HEK293 (cell line): ENCODE measurements around the gene RPL13A.

ENCODE experiments used
- CTCF ChIA-PET: fragments of 350-600 bp; formaldehyde crosslinking; extraction: SDS; loops from one replicate; lab custom pipeline; 2021; ENCODE audit warnings: antibody characterized with exemption; lab: Yijun Ruan, JAX
- POLR2A ChIA-PET: fragments of 300-600 bp; formaldehyde crosslinking; extraction: SDS; loops from one replicate; lab custom pipeline; 2020; ENCODE audit warnings: antibody characterized with exemption, inconsistent platforms; lab: Yijun Ruan, JAX
- H3K27ac ChIP-seq: fragments of 200-500 bp; sonication (Bioruptor generic); 2 replicates; pipeline ENCODE4 v1.5.1; 2014; ENCODE audit warnings: low read depth, low read length, control low read depth, inconsistent platforms; ENCODE audit errors: extremely low read depth
- H3K36me3 ChIP-seq, 2 experiments: fragments of 200-500 bp in 1 of 2; sonication (Bioruptor generic) in 1 of 2; 1 replicate in 1 of 2; 2 replicates in 1 of 2; pipeline ENCODE4 v1.5.1; 2014 to 2017; ENCODE audit warnings: inconsistent platforms in 2 of 2, low read length in 2 of 2; ENCODE audit not compliant: control insufficient read depth in 2 of 2, insufficient read depth in 1 of 2
- H3K4me1 ChIP-seq: fragments of 200-500 bp; sonication (Bioruptor generic); 2 replicates; pipeline ENCODE4 v1.5.1; 2014; ENCODE audit warnings: mild to moderate bottlenecking, low read length, inconsistent platforms; ENCODE audit not compliant: control insufficient read depth, insufficient read depth
- H3K4me3 ChIP-seq: 2 replicates; pipeline ENCODE4 v1.5.1; 2011; ENCODE audit warnings: low read depth, mild to moderate bottlenecking, control low read depth, low read length, moderate library complexity
- H3K9me3 ChIP-seq: fragments of 200-500 bp; sonication (Bioruptor generic); 2 replicates; pipeline ENCODE4 v1.5.1; 2014; ENCODE audit warnings: low read depth, low read length, inconsistent platforms; ENCODE audit not compliant: control insufficient read depth, insufficient read depth
- HOXC10 ChIP-seq: sonication (generic); formaldehyde crosslinking; IDR thresholded peaks from 2 replicates; pipeline ENCODE4 v1.8.1; 2023; ENCODE audit warnings: mild to moderate bottlenecking, missing genetic modification reagents
- SP3 ChIP-seq: fragments of 450-650 bp; formaldehyde crosslinking; IDR thresholded peaks from 2 replicates; pipeline ENCODE4 v1.5.1; 2016; ENCODE audit warnings: missing biosample characterization, missing genetic modification characterization
- ZNF114 ChIP-seq: fragments of 450-650 bp; formaldehyde crosslinking; IDR thresholded peaks from 2 replicates; pipeline ENCODE4 v1.5.0; 2017; ENCODE audit warnings: missing biosample characterization, missing genetic modification characterization
- ZNF548 ChIP-seq: fragments of 450-650 bp; formaldehyde crosslinking; IDR thresholded peaks from 2 replicates; pipeline ENCODE4 v1.5.1; 2016; ENCODE audit warnings: missing biosample characterization, missing genetic modification characterization
- ZNF600 ChIP-seq: fragments of 450-650 bp; formaldehyde crosslinking; IDR thresholded peaks from 2 replicates; pipeline ENCODE4 v1.5.1; 2016; ENCODE audit warnings: missing biosample characterization, missing genetic modification characterization
- ZXDB ChIP-seq: fragments of 450-650 bp; formaldehyde crosslinking; IDR thresholded peaks from 2 replicates; pipeline ENCODE4 v1.5.1; 2016; ENCODE audit warnings: missing biosample characterization, missing genetic modification characterization
- TF ChIP-seq, protein P1 (sequence below): fragments of 450-650 bp; formaldehyde crosslinking; IDR thresholded peaks from 2 replicates; pipeline ENCODE4 v1.5.1; 2017; ENCODE audit warnings: missing biosample characterization, missing genetic modification characterization
- TF ChIP-seq, protein P2 (sequence below): fragments of 450-650 bp; formaldehyde crosslinking; IDR thresholded peaks from 2 replicates; pipeline ENCODE4 v1.5.1; 2016; ENCODE audit warnings: missing biosample characterization, missing genetic modification characterization
- TF ChIP-seq, protein P3 (sequence below): fragments of 450-650 bp; formaldehyde crosslinking; IDR thresholded peaks from 2 replicates; pipeline ENCODE4 v1.5.1; 2016; ENCODE audit warnings: missing biosample characterization, missing genetic modification characterization, borderline replicate concordance
- TF ChIP-seq, protein P4 (sequence below): fragments of 450-650 bp; formaldehyde crosslinking; IDR thresholded peaks from 2 replicates; pipeline ENCODE4 v1.5.1; 2016; ENCODE audit warnings: missing biosample characterization, missing genetic modification characterization, borderline replicate concordance
- TF ChIP-seq, protein P5 (sequence below): fragments of 450-650 bp; formaldehyde crosslinking; IDR thresholded peaks from 2 replicates; pipeline ENCODE4 v1.5.1; 2016; ENCODE audit warnings: missing biosample characterization, missing genetic modification characterization
- TF ChIP-seq, protein P6 (sequence below): fragments of 450-650 bp; formaldehyde crosslinking; conservative IDR thresholded peaks from 2 replicates; pipeline ENCODE4 v1.5.1; 2016; ENCODE audit warnings: low read depth, missing biosample characterization, missing genetic modification characterization

The RPL13A gene

DNA sequence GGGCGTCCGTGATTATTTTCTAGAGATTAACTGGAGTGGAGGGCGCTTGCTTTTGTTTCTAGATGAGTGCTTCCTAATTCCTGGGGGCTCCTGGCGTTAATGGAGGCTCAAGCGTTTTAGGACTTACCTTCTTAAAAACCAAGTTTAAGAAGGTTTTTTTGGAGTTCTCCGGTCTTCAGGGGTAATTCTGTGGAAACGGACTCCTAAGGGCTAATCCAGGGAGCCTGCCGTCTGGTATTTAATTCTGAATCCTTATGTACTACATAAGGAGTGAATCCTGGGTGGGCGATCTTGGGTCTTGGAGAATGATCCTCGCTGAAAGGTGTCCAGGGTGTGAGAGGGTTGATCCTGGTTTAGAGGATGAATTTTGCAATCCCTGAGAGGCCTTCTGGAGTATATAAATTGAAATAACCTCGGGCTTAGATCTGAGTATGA is 9.2 kb downstream of the RPL13A start (continued):
- TF ChIP-seq, protein P1, sequence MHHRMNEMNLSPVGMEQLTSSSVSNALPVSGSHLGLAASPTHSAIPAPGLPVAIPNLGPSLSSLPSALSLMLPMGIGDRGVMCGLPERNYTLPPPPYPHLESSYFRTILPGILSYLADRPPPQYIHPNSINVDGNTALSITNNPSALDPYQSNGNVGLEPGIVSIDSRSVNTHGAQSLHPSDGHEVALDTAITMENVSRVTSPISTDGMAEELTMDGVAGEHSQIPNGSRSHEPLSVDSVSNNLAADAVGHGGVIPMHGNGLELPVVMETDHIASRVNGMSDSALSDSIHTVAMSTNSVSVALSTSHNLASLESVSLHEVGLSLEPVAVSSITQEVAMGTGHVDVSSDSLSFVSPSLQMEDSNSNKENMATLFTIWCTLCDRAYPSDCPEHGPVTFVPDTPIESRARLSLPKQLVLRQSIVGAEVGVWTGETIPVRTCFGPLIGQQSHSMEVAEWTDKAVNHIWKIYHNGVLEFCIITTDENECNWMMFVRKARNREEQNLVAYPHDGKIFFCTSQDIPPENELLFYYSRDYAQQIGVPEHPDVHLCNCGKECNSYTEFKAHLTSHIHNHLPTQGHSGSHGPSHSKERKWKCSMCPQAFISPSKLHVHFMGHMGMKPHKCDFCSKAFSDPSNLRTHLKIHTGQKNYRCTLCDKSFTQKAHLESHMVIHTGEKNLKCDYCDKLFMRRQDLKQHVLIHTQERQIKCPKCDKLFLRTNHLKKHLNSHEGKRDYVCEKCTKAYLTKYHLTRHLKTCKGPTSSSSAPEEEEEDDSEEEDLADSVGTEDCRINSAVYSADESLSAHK (tag by site-specific recombination): no peak
- TF ChIP-seq HOXC10 (CRISPR knock-in tag): no peak
- TF ChIP-seq, protein P2, sequence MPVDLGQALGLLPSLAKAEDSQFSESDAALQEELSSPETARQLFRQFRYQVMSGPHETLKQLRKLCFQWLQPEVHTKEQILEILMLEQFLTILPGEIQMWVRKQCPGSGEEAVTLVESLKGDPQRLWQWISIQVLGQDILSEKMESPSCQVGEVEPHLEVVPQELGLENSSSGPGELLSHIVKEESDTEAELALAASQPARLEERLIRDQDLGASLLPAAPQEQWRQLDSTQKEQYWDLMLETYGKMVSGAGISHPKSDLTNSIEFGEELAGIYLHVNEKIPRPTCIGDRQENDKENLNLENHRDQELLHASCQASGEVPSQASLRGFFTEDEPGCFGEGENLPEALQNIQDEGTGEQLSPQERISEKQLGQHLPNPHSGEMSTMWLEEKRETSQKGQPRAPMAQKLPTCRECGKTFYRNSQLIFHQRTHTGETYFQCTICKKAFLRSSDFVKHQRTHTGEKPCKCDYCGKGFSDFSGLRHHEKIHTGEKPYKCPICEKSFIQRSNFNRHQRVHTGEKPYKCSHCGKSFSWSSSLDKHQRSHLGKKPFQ (tag by site-specific recombination): no peak
- TF ChIP-seq, protein P3, sequence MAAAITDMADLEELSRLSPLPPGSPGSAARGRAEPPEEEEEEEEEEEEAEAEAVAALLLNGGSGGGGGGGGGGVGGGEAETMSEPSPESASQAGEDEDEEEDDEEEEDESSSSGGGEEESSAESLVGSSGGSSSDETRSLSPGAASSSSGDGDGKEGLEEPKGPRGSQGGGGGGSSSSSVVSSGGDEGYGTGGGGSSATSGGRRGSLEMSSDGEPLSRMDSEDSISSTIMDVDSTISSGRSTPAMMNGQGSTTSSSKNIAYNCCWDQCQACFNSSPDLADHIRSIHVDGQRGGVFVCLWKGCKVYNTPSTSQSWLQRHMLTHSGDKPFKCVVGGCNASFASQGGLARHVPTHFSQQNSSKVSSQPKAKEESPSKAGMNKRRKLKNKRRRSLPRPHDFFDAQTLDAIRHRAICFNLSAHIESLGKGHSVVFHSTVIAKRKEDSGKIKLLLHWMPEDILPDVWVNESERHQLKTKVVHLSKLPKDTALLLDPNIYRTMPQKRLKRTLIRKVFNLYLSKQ (tag by site-specific recombination): no peak
- no peak for TF ChIP-seq ZNF548 (tag by site-specific recombination)

DNA sequence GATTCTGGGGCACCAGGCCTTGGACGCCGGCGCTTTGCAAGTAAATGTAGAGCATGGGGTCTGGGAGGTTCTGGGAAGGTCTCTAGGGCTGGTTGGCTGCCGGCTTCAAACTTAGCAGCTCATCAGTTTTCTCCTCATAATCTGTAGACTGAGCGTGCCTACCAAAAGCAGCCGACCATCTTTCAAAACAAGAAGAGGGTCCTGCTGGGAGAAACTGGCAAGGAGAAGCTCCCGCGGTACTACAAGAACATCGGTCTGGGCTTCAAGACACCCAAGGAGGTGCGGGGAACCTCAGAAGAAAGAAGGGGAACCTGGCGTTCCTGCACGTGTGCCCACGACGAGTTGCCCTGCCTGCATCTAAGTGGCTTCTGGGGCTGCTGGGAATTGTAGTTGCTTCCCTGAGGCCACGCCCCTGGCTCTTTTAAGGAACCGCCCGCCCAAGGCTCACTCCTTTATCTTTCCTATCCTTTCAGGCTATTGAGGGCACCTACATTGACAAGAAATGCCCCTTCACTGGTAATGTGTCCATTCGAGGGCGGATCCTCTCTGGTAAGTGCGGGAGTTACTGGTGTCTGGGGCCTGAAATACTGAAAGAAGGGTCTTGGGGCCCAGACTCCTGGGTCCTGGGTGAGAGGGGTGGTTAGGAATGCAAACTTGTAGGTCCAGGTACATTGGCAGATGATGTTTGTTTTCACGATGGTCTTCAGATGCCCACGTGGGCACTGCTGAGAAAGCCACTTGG is 9.8 kb downstream of the RPL13A start:
- Histone ChIP-seq H3K4me1 (peaks cover 7% of the 10 kb centered on the region), H3K36me3 (peaks cover 15 to 47% of the 10 kb centered on the region in 2 experiments), H3K27ac (peak overlapping the region; percentile 87), H3K4me3 (peak overlapping the region; percentile 89), H3K9me3 (no peaks in the 10 kb centered on the region)
- CTCF ChIA-PET: interaction anchor here (0.5 to 2.0 kb wide), 5 partner anchors 11 to 460 kb away, joined by 3 to 5 read pairs (median 3); no protein-coding TSS in a partner anchor
- POLR2A ChIA-PET: interaction anchor here (0.6 to 2.4 kb wide), 5 partner anchors 9 to 144 kb away, joined by 3 to 26 read pairs (median 18); partner anchors contain the start of genes RPL13A, RRAS and SCAF1
- TF ChIP-seq ZNF600 (tag by site-specific recombination): no peak
- TF ChIP-seq SP3 (tag by site-specific recombination): peak; percentile 62
- TF ChIP-seq ZXDB: peak; percentile 49; the same call in 1 of the 2 replicates
- TF ChIP-seq, protein P4, sequence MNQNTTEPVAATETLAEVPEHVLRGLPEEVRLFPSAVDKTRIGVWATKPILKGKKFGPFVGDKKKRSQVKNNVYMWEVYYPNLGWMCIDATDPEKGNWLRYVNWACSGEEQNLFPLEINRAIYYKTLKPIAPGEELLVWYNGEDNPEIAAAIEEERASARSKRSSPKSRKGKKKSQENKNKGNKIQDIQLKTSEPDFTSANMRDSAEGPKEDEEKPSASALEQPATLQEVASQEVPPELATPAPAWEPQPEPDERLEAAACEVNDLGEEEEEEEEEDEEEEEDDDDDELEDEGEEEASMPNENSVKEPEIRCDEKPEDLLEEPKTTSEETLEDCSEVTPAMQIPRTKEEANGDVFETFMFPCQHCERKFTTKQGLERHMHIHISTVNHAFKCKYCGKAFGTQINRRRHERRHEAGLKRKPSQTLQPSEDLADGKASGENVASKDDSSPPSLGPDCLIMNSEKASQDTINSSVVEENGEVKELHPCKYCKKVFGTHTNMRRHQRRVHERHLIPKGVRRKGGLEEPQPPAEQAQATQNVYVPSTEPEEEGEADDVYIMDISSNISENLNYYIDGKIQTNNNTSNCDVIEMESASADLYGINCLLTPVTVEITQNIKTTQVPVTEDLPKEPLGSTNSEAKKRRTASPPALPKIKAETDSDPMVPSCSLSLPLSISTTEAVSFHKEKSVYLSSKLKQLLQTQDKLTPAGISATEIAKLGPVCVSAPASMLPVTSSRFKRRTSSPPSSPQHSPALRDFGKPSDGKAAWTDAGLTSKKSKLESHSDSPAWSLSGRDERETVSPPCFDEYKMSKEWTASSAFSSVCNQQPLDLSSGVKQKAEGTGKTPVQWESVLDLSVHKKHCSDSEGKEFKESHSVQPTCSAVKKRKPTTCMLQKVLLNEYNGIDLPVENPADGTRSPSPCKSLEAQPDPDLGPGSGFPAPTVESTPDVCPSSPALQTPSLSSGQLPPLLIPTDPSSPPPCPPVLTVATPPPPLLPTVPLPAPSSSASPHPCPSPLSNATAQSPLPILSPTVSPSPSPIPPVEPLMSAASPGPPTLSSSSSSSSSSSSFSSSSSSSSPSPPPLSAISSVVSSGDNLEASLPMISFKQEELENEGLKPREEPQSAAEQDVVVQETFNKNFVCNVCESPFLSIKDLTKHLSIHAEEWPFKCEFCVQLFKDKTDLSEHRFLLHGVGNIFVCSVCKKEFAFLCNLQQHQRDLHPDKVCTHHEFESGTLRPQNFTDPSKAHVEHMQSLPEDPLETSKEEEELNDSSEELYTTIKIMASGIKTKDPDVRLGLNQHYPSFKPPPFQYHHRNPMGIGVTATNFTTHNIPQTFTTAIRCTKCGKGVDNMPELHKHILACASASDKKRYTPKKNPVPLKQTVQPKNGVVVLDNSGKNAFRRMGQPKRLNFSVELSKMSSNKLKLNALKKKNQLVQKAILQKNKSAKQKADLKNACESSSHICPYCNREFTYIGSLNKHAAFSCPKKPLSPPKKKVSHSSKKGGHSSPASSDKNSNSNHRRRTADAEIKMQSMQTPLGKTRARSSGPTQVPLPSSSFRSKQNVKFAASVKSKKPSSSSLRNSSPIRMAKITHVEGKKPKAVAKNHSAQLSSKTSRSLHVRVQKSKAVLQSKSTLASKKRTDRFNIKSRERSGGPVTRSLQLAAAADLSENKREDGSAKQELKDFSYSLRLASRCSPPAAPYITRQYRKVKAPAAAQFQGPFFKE (tag by site-specific recombination): no peak
- TF ChIP-seq, protein P5, sequence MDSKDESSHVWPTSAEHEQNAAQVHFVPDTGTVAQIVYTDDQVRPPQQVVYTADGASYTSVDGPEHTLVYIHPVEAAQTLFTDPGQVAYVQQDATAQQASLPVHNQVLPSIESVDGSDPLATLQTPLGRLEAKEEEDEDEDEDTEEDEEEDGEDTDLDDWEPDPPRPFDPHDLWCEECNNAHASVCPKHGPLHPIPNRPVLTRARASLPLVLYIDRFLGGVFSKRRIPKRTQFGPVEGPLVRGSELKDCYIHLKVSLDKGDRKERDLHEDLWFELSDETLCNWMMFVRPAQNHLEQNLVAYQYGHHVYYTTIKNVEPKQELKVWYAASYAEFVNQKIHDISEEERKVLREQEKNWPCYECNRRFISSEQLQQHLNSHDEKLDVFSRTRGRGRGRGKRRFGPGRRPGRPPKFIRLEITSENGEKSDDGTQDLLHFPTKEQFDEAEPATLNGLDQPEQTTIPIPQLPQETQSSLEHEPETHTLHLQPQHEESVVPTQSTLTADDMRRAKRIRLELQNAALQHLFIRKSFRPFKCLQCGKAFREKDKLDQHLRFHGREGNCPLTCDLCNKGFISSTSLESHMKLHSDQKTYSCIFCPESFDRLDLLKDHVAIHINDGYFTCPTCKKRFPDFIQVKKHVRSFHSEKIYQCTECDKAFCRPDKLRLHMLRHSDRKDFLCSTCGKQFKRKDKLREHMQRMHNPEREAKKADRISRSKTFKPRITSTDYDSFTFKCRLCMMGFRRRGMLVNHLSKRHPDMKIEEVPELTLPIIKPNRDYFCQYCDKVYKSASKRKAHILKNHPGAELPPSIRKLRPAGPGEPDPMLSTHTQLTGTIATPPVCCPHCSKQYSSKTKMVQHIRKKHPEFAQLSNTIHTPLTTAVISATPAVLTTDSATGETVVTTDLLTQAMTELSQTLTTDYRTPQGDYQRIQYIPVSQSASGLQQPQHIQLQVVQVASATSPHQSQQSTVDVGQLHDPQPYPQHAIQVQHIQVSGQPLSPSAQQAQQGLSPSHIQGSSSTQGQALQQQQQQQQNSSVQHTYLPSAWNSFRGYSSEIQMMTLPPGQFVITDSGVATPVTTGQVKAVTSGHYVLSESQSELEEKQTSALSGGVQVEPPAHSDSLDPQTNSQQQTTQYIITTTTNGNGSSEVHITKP (tag by site-specific recombination): 0 out of 2 replicates have a peak, but pooled peaks have one; percentile 16
- TF ChIP-seq ZNF114 (tag by site-specific recombination): no peak
- TF ChIP-seq, protein P6, sequence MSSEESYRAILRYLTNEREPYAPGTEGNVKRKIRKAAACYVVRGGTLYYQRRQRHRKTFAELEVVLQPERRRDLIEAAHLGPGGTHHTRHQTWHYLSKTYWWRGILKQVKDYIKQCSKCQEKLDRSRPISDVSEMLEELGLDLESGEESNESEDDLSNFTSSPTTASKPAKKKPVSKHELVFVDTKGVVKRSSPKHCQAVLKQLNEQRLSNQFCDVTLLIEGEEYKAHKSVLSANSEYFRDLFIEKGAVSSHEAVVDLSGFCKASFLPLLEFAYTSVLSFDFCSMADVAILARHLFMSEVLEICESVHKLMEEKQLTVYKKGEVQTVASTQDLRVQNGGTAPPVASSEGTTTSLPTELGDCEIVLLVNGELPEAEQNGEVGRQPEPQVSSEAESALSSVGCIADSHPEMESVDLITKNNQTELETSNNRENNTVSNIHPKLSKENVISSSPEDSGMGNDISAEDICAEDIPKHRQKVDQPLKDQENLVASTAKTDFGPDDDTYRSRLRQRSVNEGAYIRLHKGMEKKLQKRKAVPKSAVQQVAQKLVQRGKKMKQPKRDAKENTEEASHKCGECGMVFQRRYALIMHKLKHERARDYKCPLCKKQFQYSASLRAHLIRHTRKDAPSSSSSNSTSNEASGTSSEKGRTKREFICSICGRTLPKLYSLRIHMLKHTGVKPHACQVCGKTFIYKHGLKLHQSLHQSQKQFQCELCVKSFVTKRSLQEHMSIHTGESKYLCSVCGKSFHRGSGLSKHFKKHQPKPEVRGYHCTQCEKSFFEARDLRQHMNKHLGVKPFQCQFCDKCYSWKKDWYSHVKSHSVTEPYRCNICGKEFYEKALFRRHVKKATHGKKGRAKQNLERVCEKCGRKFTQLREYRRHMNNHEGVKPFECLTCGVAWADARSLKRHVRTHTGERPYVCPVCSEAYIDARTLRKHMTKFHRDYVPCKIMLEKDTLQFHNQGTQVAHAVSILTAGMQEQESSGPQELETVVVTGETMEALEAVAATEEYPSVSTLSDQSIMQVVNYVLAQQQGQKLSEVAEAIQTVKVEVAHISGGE (tag by site-specific recombination): peak; percentile 64
